Measurements from ENCODE around the gene FLVCR2.

The FLVCR2 gene

DNA sequence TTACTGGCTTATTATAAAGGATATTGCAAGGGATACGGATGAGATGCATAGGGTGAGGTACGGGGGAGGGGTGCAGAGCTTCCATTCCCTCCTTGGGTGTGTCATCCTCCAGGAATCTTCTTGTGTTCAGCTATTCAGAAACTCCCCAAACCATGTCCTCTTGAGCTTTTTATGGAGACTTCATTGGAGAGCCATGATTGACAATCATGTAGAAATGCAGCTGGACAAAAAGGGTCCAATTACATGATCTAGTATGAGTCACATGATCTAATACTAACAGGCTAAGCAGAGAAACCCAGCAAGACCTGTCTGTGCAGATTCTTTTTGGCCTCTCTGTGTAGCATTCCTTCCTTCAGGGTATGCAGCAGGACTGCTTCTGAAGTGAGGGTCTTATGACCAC is 23.9 kb upstream of the FLVCR2 start:
- no peak for DNase-seq (ENCODE audit: low read depth)

DNA sequence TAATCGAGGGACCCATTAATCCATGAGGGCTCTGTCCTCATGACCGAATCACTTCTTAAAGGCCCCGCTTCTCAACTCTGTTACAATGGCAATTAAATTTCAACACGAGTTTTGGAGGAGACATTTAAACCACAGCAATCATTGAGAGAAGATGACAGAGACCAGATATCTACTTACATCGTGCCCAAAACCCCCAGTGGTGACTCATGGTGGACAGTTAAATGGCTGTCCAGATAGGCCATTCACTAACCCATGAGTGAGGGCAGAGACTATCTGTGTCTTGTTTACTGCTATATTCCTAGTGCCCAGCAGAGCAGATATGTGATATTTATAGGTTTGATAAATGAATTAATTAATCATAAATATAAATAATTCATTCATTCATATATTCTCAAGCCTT is 20.0 kb upstream of the FLVCR2 start:
- no peak for DNase-seq (ENCODE audit: low read depth)

DNA sequence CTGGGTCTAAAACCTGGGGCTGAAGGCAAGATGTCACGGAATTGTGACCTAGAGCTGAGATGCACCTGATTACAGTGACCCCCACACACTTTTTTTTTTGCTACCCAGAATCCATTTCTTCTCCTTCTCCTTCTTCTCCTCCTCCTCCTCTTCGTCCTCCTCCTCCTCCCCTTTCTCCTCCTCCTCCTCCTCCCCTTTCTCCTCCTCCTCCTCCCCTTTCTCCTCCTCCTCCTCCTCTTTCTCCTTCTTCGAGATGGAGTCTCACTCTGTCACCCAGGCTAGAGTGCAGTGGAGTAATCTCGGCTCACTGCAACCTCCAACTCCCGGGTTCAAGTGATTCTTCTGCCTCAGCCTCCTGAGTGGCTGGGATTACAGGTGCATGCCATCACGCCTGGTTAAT is 19.4 kb upstream of the FLVCR2 start:
- no peak for DNase-seq (ENCODE audit: low read depth)

DNA sequence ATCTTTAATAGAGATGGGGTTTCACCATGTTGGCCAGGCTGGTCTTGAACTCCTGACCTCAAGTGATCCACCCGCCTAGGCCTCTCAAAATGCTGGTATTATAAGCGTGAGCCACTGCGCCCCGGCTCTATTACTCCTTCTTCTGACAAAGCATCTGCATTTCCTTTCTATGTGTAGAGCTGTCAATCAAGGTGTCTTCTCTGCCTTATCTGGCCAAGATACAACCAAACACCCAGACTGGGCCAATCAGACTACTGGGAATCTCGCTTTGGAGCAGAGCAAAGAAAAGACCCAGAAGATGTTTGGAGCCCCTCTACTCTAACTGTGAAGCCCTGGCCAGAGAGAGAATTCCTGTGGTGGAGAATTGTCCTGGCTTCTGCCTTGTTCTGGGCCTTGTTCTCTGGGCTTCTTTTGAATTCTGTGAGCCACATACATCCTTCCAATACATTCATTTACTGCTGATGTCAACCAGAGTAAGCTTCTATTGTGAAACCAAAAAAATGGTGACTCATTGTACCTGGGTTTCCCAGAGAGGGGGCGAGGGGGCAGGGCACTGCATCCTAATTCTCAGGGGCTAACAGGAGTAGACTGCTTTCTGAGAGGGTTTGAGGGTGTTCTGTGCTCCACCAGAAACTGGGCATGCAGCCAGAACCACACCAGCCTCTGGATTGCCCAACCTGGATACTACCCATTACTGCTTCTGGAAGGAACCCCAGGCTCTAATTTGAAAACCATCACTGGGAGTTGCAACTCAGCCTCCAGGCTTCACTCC is 18.8 kb upstream of the FLVCR2 start:
- DNase-seq (ENCODE audit: low read depth): no peak

DNA sequence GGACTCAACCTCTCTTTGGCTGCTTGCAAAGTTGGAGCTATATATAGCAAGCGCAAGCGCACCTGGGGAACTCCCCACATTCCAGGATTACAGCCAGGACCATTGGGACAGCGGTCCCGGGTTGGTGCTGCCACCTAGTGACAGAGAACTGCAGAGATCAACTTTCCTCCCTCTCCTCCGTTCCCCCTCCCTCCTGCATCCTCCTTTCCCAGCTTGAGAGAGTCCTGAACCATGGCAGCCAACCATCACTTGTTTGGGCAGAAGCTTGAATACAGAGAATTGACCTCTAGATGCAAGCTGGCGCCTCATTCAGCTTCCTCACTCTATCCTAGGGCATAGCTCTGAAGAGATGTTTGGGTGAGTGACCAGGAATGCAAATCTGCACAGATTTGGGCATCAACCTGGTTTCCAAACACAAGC is 17.4 kb upstream of the FLVCR2 start:
- no peak for DNase-seq (ENCODE audit: low read depth)

DNA sequence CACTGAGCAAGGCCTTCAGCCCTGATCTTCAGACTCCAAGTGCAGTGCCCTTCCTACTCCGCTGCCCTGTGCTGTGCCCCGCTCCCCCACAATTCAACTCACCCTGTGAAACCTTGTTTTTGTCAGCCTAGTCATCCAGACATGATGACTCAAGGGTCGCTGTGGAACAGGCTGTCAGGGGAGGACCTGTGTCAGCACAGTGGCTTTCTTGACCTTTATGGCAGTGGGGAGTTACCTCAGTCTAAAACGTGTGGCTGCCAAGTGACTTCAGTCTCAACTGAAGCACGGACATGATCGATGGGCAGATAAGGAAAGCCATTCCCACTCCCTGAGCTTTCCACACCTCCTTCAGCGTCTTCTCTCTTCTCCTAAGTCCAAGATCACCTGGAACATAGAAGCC is 16.3 kb upstream of the FLVCR2 start:
- no peak for DNase-seq (ENCODE audit: low read depth)

DNA sequence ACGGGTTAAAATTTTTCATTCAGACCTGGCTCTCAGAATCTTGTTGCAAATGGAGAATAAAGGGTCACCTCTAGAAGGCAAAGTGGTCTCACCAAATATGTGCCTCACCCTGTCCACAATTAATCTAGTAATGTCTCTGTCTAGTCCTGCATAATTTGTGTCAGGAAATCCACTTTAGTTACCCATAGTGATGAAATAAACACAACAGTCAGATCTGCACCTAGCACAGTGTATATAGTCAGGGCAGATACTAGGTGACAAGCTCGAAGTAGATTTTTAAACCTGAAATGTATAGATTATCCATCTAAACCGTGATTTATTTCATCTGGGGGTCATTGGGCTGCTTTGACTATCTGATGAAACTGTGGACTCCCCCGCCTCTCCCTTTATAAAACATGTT is 15.9 kb upstream of the FLVCR2 start:
- DNase-seq (ENCODE audit: low read depth): no peak

DNA sequence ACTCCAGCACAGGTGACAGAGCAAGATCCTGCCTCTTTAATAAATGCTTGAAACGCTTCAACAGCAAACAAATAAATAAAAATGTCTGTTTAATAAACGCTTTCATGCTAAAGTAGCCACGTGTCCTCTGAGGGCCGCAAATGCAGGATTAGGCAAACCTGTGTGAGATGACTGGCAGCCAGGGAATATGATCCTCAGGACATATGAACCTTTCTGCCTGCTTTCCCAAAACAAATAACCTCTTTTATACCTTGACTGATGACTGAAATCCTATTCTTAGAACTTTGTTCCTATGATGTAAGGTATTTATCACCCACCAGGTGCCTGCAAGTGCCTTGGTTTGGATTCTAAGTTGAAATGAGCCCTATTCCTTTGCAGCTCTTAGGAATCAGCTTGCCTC is 14.5 kb upstream of the FLVCR2 start:
- no peak for DNase-seq (ENCODE audit: low read depth)

DNA sequence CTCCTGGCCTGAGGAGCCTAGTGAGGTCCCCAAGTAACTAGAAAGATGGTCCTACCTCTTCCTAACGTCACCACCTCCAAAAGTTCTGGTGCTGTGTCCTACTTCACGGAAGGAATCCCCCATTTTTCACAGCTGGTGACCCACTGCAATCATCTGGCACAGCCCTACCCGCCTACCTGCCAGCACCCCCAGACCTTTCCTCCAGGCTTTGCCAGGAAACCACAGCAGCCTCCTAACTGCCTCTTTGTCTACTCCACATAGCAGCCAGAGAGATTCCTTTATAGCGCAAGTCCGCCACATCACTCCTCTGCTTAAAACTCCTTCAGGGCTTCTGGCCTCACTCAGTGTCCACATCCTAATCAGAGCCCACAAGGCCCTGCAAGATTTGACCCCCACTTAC is 13.4 kb upstream of the FLVCR2 start:
- no peak for DNase-seq (ENCODE audit: low read depth)

DNA sequence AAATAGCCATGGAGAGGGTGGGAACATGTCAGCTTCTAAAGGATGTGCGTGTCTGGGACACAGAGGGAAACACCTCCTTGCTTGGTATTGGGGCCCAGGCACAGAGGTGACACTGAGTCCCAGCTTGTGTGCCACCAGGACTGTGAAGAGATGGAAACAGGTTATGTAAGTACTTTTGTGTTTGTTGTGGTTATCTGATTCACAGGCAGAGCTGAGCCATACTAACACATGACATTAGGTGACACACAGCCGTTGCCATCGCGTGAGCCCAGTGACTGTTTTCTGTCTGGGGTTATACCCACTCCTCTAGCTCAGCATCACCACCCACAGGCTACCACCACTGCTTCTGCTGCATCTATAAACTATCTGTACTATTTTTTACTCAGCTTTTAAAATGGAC is 12.1 kb upstream of the FLVCR2 start:
- DNase-seq (ENCODE audit: low read depth): no peak

DNA sequence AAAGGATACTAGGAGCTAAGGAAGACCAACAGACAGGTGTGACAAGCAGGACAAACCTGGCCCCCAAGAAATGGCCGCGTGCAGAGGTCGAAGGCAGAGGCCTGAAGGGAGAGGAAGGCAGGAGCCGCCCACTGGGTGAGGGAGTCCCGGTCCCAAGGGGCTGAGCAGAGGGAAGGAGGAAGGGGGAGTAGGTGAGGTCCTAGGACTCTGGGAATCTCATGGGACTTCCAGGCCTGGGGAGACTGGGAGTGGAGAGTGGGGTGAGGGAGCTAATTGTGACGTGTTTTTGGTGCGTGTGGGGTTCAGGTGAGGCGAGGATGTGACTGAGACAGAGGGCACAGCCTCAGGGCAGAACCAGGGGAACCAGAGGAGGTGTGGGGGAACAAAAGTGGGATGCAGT is 11.7 kb upstream of the FLVCR2 start:
- no peak for DNase-seq (ENCODE audit: low read depth)

DNA sequence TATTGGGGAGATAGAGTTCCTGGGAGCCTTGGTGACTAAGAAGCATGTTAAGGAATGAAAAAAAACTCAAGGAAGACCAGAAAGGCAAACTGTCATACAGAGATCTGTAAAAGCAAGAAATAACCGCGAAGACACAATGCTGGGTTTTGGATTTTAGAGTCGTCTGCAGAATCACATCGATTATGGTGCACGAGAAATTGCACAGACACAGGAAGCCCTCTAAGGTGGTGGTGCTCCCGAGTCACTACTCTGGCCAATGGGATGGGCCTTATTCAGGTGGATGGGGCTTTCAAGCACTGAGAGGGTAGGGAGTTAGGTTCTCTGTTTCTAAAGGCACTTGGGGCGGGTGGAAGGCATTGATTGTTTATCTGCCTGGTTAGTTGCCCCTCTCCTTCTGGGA is 10.3 kb upstream of the FLVCR2 start:
- DNase-seq (ENCODE audit: low read depth): no peak

DNA sequence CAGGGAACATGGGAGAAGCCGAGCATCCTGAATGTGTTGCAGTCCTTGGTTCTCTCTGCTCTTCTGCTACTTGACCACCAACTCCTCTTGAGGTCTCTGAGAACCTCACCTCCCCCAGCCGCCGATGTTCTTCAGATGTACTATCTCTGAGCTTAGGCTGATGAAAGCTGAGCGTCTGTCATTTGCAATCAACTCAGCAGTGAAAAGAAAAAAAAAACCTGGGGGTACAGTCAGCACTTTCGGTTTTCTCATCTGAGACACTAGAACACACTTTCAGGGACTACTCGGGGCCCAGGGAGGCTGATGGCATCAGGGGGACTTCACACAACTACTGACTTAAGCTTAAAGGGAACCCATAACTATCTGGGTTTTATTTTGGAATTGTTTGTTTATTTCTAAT is 9.6 kb upstream of the FLVCR2 start:
- DNase-seq (ENCODE audit: low read depth): no peak

DNA sequence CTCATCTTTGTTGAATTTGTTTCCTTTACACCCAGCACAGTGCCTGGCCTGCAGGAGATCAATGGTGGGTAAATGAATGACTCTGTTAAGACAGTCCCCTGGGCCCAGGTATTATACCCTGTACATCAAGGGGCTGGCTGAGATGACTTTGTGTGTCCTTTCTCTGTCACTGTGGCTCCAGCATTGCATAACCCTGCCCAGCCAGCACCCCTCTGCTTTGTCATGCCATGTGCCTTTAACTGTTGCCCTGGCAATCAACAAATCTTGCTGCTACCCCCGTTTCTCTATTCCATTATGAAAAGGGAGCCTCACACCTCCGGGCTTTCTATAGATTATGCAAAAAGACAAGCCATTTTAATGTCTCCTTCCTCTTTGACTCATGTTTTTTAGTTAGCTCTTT is 7.6 kb upstream of the FLVCR2 start:
- DNase-seq (ENCODE audit: low read depth): no peak

DNA sequence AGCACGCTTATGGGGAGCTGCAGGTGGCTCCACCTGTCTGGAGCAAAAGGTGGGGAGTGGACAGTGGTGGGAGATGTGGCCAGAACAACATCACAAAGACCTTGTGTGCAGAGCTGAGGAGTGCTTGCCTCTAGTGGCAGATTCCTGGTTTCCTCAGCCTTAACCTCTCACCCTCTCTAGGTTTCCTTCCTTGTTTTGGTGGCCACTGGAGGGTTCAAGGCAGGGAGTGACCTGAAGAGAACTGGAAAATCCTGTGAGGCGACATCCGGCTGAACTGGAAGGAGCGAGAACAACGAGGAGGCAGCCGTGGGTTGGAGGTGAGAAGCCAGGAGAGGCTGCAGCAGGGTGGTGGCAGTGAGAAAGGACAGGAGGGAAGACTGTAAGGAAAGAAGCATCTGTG is 6.3 kb upstream of the FLVCR2 start:
- no peak for DNase-seq (ENCODE audit: low read depth)

DNA sequence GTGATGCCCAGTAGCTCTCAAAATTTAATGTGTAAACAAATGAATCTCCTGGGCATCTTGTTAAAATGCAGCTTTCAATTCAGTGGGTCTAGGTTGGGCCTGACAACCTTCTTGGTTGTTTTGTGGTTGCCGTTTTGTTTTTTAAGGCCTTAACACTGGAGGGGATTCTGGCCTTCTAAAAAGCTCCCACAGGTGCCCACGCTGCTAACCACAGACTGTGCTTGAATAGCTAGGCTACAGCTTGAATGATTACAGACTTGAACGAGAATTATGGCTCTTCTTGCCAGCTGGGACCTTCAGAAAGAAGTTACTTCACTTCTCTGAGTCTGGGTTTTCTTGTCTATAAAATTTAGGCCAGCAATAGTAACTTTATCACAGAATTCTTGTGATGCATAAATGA is 1.3 kb upstream of the FLVCR2 start:
- DNase-seq (ENCODE audit: low read depth): no peak

DNA sequence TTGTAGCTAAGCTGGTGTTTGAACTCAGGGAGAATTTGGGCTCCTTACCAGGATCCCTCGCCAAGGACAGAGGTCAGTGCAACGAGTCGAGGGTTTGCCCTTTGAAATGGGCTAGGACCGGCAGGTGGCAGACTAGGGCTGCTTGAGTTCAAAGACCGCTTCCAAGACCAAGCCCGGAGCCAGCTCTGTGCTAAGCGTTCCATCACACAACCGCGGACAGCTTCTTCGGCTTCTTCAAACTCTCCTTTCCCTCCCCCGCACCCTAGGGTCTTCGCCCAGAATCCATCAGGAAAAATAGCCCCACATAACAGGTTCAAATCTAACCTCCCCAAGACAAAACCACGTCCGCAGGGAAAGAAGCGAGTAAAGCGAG is 705 bp upstream of the FLVCR2 start:
- DNase-seq (ENCODE audit: low read depth): peak; percentile 51

DNA sequence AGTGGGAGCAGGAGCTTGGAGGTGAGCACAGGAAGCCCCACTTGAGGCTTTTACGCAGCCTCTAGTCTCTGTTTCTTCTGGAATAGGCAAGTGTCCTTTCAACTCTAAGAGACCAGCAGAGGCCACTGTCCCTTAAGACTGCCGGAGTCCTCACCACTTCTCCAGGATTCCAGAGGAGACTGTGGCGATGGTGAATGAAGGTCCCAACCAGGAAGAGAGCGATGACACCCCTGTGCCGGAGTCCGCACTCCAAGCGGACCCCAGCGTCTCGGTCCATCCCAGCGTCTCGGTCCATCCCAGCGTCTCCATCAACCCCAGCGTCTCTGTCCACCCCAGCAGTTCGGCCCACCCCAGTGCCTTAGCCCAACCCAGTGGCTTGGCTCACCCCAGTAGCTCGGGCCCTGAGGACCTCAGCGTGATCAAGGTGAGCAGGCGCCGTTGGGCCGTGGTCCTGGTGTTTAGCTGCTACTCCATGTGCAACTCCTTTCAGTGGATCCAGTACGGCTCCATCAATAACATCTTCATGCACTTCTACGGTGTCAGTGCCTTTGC is 442 bp downstream of the FLVCR2 start:
- no peak for DNase-seq (ENCODE audit: low read depth)

DNA sequence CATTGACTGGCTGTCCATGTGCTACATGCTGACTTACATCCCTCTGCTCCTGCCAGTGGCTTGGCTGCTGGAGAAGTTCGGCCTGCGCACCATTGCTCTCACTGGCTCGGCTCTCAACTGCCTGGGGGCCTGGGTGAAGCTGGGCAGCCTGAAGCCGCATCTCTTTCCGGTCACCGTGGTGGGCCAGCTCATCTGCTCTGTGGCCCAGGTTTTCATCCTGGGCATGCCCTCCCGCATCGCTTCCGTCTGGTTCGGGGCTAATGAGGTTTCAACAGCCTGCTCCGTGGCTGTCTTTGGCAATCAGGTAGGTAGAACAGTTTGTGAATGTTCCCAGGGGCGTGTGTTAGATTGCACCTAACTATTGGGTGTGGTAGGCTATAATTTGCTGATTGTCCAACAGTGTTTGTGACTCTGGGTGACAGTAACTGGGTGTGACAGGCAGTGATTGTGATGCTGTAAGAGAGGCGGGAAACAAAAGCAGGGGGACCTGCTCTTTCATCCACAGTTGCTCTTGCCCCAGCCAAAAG is 981 bp downstream of the FLVCR2 start:
- no peak for DNase-seq (ENCODE audit: low read depth)

DNA sequence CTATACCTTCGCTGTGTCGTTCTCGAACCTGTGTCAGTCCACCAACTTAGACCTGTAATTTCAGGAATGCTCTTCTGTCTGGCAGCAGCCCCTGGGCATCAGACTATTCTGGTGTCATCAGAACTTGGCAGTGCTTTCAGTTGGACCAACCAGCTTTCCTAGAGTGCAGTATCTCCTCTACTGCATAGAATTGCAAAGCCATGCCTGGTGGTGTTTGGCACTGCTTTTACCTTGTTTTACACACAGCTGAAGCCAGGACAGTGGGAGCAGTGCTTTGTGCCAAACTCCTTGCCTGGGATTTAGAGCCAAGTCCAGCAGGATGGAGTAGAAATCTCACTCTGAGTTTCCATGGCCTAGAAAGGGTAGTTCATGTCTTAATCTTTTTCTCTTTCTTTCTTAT is 1.5 kb downstream of the FLVCR2 start:
- no peak for DNase-seq (ENCODE audit: low read depth)

DNA sequence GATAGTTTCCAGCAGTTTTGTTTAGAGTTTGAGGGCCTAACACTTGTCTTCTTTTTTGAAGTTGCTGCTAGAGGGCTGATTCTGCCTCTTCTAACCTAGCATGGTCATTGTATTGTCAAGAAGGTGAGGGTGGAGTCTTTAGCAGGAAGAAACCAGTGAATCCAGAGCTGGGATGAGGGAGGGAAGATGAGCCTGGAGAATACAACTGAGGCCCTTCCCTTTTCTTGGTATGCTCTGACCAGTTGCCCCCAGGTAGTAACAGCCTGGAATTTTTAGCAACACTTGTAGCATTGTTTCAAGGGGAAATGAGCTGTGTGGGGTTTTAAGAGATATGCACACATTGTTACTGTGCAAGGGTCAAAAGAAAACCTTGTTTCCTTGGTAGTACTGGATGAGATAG is 9.0 kb downstream of the FLVCR2 start:
- DNase-seq (ENCODE audit: low read depth): no peak

DNA sequence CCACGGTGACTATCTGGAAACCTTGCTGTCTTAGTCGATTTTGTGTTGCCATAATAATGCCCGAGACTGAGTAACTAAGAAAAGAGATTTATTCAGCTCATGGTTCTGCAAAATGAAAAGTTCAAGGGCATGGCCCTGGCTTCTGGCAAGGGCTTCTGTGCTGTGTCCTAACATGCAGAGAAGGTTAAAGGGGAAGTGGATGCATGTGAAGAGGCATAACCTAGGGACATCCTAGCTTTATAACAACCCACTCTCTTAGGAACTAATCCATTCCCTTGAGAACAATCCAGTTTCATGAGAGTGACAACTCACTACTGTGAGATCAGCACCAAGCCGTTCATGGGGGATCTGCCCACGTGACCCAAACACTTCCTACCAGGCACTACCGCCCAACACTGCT is 11.5 kb downstream of the FLVCR2 start:
- DNase-seq (ENCODE audit: low read depth): no peak

DNA sequence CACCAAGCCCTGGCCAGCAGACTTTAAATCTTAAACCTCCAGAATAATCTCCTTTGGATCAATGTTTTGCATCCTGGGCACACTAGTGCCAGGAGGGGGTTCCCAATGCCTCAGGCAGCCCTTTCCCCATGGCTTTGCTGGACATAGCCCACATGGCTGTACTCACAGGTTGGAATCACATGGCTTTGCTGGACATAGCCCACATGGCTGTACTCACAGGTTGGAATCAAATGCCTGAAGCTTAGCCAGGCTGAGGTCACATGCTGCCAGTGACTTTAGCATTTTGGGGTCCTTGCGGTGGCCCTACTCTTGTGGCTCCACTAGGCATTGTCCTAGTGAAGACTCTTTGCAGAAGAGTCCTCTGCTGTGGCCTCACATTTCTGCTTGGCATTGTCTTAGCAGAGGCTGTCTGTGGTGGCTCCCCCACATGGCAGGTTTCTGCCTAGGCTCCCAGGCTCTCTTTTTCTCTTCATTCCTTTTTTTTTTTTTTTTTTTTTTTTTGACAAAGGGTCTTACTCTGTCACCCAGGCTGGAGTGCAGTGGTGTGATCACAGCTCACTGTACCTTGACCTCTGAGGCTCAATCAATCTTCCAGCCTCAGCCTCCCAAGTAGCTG is 13.0 kb downstream of the FLVCR2 start:
- DNase-seq (ENCODE audit: low read depth): no peak
